Activated CD4-positive, alpha-beta memory T cell treated with anti-CD3 and anti-CD28 coated beads for 36 hours (primary cell): ENCODE data around the gene ATG3. TPM values are rescaled to one million over a fixed set of nuclear protein-coding genes. Genes with fewer than 3 reads are reported as not detected.
"Not testable (repeated sequence)": the region's sequence is repeated elsewhere in the genome, so short reads cannot be mapped to it uniquely, and the experiment has no call there.

Experiments used
- CTCF ChIA-PET: fragments of 350-600 bp; sonication (Branson Sonifier 250); formaldehyde crosslinking; loops from one replicate; lab custom pipeline; 2021; ENCODE audit warnings: antibody characterized with exemption, inconsistent platforms; lab: Charles Lee
- POLR2A ChIA-PET: fragments of 350-600 bp; sonication (Branson Sonifier 250); formaldehyde crosslinking; loops from one replicate; lab custom pipeline; 2021; ENCODE audit warnings: antibody characterized with exemption; lab: Charles Lee
- DNase-seq: peaks from one replicate; pipeline ENCODE4 v3.0.0-alpha.2; 2020
- H3K27ac Mint-ChIP-seq: one replicate; pipeline ENCODE4 v1.8.0; 2021; ENCODE audit warnings: mixed read lengths
- H3K27me3 Mint-ChIP-seq: one replicate; pipeline ENCODE4 v1.8.0; 2021; ENCODE audit warnings: mixed read lengths
- H3K36me3 Mint-ChIP-seq: one replicate; pipeline ENCODE4 v1.8.0; 2021; ENCODE audit warnings: mixed read lengths
- H3K4me1 Mint-ChIP-seq: one replicate; pipeline ENCODE4 v1.8.0; 2021; ENCODE audit warnings: low read depth, mixed read lengths
- H3K4me3 Mint-ChIP-seq: one replicate; pipeline ENCODE4 v1.8.0; 2021; ENCODE audit warnings: mild to moderate bottlenecking, mixed read lengths
- H3K9me3 Mint-ChIP-seq: one replicate; pipeline ENCODE4 v1.8.0; 2021; ENCODE audit warnings: mixed read lengths
- intact Hi-C: fragments of 100-400 bp; cut with micrococcal nuclease; formaldehyde crosslinking; loops from one replicate; pipeline ENCODE4 v1.15.1; 2023
- total RNA-seq, 2 experiments: library from RNA; stranded (reverse); gene quantifications; one replicate each; pipeline ENCODE4 v1.2.3, GENCODE V29; 2021

The ATG3 gene
- total RNA-seq, 2 experiments from 2014 or later: 58.1 to 59.5 TPM

DNA sequence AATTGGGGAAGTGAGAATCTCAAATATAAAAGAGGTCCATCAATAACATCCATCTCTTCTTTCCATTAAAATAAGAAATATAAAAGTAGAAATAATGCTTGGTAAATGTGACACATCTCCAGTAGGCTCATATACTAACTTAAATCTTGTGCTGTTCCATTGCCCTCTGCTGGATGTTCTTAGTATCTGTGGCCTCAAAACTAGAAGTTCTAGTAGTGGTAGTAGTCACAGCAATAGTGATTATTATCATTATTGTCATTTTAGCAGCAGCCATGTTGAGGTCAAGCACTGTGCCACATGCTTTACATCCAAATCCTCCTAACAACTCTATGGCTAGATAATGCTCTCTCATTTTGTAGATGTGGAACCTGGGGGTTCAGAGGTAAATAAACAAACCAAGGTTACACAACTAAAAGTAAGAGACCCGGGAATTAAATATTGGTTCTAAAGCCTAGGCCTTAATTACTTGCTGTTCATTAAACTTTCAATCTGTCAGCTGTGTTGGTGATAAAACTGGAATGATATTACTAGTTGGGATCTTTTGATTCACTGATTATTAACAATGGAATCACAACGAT, 42.2 kb downstream of the ATG3 start:
- Mint-ChIP-seq H3K27me3 (no peaks in the 10 kb centered on the region), H3K9me3 (peaks cover 3% of the 10 kb centered on the region), H3K27ac (no peak overlapping the region), H3K4me3 (no peak overlapping the region), H3K36me3 (peaks cover under 1% of the 10 kb centered on the region), H3K4me1 (peaks cover 18% of the 10 kb centered on the region)
- intact Hi-C loops: loop anchor here (1.0 kb wide), 7 partner anchors 28 to 408 kb away; no protein-coding TSS in a partner anchor
- DNase-seq: no peak
- ChIA-PET CTCF (interaction anchor here (0.7 to 2.7 kb wide), 19 partner anchors 14 to 408 kb away, joined by 3 to 24 read pairs (median 4); partner anchors contain the start of genes CD200 and SLC9C1), POLR2A (no interaction called here)

DNA sequence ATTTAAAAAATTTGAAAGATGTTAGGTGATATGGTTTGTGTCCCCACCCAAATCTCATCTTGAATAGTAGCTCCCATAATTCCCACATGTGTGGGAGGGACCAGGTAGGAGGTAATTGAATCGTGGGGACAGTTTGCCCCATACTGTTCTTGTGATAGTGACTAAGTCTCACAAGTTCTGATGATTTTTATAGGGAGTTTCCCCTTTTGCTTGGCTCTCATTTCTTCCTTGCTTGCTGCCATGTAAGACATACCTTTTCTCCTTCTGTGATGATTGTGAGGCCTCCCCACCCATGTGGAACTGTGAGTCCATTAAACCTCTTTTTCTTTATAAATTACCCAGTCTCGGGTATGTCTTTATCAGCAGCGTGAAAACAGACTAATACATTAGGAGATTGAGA, 42.8 kb downstream of the ATG3 start:
- Mint-ChIP-seq H3K4me1 (peaks cover 22% of the 10 kb centered on the region), H3K27ac (peak overlapping the region; percentile 29)
- H3K36me3 Mint-ChIP-seq, POLR2A ChIA-PET, H3K9me3 Mint-ChIP-seq, H3K27me3 Mint-ChIP-seq, H3K4me3 Mint-ChIP-seq: not testable (repeated sequence)
- intact Hi-C loops: loop anchor here (1.0 kb wide), 7 partner anchors 28 to 408 kb away; no protein-coding TSS in a partner anchor
- CTCF ChIA-PET: interaction anchor here (0.7 to 1.7 kb wide), 12 partner anchors 12 to 407 kb away, joined by 3 to 11 read pairs (median 4); partner anchors contain the start of genes BTLA, CD200 and SLC9C1
- peak; percentile 12 for DNase-seq

DNA sequence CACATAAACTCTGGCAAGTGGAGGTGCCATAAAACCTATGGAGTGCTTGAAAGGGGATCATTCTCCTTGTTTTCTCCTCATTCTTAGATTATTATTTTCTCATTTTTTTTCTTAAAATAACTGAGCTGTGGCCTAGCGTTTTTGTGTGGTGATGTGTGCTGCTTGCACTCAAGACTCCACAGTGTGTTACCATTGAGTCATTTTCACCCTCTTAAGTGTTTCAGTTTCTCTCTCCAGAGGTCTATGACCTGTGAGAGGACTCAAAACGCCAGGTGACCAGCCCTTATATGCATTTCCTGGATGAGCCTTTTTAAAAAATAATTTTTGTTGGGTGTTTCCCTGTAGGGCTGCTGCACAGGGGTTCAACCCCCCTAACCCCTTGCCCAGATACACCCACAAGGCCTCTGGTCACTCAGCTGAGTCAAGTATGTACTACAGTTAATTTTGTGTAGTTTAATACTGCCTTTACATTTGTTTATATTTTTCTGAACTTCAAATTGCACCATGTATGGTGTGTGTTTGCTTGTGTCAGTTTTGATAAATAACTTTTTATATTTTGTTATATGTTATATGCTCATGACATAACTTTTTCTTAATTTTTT, 47.1 kb downstream of the ATG3 start:
- POLR2A ChIA-PET: no interaction called here
- H3K36me3 Mint-ChIP-seq: peaks cover 5% of the 10 kb centered on the region
- CTCF ChIA-PET: interaction anchor here (1.3 to 1.8 kb wide), 4 partner anchors 11 to 182 kb away, joined by 3 to 10 read pairs (median 4); partner anchors contain the start of gene CD200
- H3K4me1 Mint-ChIP-seq: peaks cover 24% of the 10 kb centered on the region
- H3K9me3 Mint-ChIP-seq: peaks cover 11% of the 10 kb centered on the region
- intact Hi-C loops: loop anchor here (1.0 kb wide), 1 partner anchor 15 kb away; the partner anchor contains the start of gene BTLA
- peak overlapping the region; percentile 51 for H3K27ac Mint-ChIP-seq
- no peak overlapping the region for H3K4me3 Mint-ChIP-seq
- DNase-seq: peak; percentile 54
- H3K27me3 Mint-ChIP-seq: no peaks in the 10 kb centered on the region

DNA sequence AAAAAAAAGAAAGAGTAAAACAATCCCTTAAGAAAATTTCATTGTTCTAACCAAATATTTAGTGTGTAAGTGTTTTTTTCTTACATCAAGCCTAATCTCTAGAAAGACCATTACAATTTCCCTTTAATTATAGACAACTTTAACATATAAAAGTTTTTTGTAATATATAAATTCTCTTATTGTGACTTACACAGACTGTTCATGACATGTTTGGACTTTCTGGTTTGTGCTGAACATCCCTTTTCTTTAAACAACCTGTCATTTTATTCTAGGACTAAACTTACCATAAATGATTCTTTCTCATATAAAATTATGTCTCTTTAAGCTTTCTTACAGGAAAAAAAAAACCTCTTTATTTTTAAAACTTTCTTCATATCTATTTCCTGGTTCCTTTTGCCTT, 49.4 kb downstream of the ATG3 start:
- CTCF ChIA-PET: no interaction called here
- DNase-seq: no peak
- Mint-ChIP-seq H3K27me3 (no peaks in the 10 kb centered on the region), H3K36me3 (peaks cover 5% of the 10 kb centered on the region), H3K4me1 (peaks cover 14% of the 10 kb centered on the region), H3K27ac (no peak overlapping the region), H3K9me3 (peaks cover 9% of the 10 kb centered on the region), H3K4me3 (no peak overlapping the region)
- intact Hi-C loops: no loop called here
- POLR2A ChIA-PET: interaction anchor here (1.0 kb wide), 1 partner anchor 13 kb away, joined by 6 read pairs; the partner anchor contains the start of gene BTLA

DNA sequence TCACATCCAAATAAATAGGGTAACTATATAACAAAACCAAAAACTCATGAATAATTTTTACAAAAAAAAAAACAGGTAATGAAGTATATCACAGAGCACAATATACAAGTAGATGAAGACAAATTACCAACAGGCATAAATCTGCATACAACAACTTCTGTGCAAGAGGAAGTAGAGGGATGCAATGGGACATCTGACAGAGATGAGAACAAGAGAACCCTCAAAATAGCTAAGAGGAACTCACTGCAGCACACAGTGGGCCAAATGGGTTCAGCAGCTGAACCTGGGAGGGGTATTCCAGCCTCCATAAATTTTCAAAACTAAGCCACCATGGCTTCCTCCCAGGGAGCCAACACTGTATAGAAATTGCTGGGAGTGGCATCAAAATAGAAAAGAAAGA, 52.9 kb downstream of the ATG3 start:
- H3K36me3 Mint-ChIP-seq: peaks cover 5% of the 10 kb centered on the region
- no peak overlapping the region for H3K27ac Mint-ChIP-seq
- no peaks in the 10 kb centered on the region for H3K27me3 Mint-ChIP-seq
- DNase-seq: no peak
- H3K9me3 Mint-ChIP-seq: peaks cover 9% of the 10 kb centered on the region
- intact Hi-C loops: no loop called here
- no peak overlapping the region for H3K4me3 Mint-ChIP-seq
- CTCF ChIA-PET: no interaction called here
- POLR2A ChIA-PET: no interaction called here
- H3K4me1 Mint-ChIP-seq: peaks cover 14% of the 10 kb centered on the region

DNA sequence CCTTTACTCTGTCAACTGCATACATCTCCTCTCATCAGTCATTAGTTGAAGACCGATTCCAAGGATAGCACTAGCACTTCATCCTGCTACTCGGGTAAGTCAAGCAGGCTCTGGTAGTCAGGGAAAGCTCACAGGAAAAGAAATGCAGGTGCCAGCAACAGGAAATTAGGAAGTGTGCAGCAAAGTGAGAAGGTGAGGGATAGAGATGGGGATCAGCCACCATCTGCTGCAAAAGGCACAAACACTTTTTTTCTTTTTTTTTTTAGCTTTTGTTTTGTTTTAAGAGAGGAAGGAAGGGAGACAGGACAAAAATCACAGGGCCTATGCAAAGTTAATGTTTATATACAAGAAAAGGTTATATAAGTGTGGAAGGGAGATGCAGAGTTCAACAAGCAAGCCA, 53.5 kb downstream of the ATG3 start:
- H3K4me1 Mint-ChIP-seq: peaks cover 19% of the 10 kb centered on the region
- no peak for DNase-seq
- peaks cover 9% of the 10 kb centered on the region for H3K9me3 Mint-ChIP-seq
- no peak overlapping the region for H3K4me3 Mint-ChIP-seq
- no peaks in the 10 kb centered on the region for H3K27me3 Mint-ChIP-seq
- ChIA-PET CTCF (interaction anchor here (1.2 kb wide), 1 partner anchor 397 kb away, joined by 3 read pairs; no protein-coding TSS in a partner anchor), POLR2A (no interaction called here)
- no peak overlapping the region for H3K27ac Mint-ChIP-seq
- peaks cover 5% of the 10 kb centered on the region for H3K36me3 Mint-ChIP-seq
- intact Hi-C loops: no loop called here

DNA sequence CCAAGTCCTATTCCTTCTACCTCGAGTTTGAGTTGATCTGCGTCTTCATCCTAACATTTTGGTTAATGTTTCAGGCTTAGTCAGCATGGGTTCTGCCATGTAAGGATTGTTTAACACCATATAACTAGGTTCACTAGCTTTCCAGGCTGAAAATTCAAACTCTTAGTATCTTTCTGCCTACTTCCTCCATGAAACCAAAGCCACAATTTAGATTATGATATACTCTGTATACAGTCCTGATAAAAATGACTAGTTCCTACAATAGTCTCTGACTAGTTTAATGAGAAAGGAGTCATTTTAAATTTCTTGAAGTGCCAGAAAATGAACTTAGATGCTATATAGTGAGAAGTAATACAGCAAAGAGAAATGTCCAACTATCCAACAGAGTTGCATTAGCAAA, 55.9 kb downstream of the ATG3 start:
- intact Hi-C loops: no loop called here
- H3K27ac Mint-ChIP-seq: no peak overlapping the region

DNA sequence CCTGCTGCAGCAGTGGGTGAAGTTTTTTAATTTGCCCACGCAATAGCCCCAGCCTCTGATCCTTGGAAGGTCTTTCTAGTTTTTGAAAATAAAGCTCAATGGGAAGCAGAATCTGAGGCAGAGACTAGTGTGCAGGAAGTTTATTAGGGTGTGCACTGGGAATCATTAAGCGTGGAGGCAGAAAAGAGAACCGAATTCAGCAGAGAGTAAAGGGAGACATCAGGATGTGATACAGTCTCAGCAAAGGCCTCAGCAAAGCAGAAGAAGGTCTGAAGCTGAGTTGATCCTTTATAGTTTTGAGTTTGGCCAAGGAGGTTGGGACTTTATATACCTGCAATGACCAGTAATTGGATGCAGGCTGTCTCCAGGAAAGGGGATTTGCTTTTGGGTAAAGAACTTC, 57.6 kb downstream of the ATG3 start:
- Mint-ChIP-seq H3K36me3 (no peaks in the 10 kb centered on the region), H3K27me3 (no peaks in the 10 kb centered on the region), H3K27ac (no peak overlapping the region), H3K4me3 (no peak overlapping the region), H3K4me1 (peaks cover 41% of the 10 kb centered on the region), H3K9me3 (no peaks in the 10 kb centered on the region)
- no peak for DNase-seq
- ChIA-PET POLR2A (no interaction called here), CTCF (interaction anchor here (0.6 to 1.5 kb wide), 4 partner anchors 10 to 366 kb away, joined by 3 read pairs; no protein-coding TSS in a partner anchor)
- intact Hi-C loops: no loop called here

More for the DNA sequence above, 55.9 kb downstream of the ATG3 start:
- Mint-ChIP-seq H3K36me3 (no peaks in the 10 kb centered on the region), H3K4me1 (peaks cover 27% of the 10 kb centered on the region), H3K9me3 (no peaks in the 10 kb centered on the region), H3K27me3 (no peaks in the 10 kb centered on the region), H3K4me3 (no peak overlapping the region)
- POLR2A ChIA-PET: no interaction called here
- no peak for DNase-seq
- CTCF ChIA-PET: no interaction called here

DNA sequence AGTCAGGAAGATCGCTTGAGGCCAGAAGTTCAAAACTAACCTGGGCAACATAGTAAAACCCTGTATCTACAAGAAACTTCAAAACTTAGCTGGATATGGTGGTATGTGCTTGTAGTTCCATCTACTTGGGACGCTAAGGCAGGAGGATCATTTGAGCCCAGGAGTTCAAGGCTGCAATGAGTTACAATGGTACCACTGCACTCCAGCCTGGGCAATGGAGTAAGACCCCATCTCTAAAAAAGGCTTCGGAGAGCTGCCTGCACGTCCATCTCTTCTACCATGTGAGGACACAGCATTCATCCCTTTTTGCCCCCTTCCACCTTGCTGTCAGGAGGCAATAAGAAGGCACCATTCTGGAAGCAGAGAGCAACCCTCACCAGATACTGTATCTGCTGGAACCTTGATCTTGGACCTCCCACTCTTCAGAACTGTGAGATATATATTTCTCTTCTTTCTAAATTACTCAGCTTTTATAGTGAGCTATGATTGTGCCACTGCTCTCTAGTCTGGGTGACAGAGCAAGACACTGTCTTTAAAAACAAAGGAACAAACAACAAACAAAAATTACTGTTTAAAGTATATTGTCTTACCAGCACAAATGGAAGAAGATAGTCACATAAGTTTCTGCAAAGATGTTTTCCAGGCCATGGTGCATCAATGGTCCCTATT, 58.3 kb downstream of the ATG3 start:
- H3K27ac Mint-ChIP-seq: no peak overlapping the region
- intact Hi-C loops: no loop called here
- H3K4me3 Mint-ChIP-seq: no peak overlapping the region
- no peaks in the 10 kb centered on the region for H3K9me3 Mint-ChIP-seq
- CTCF ChIA-PET: interaction anchor here (0.6 to 1.5 kb wide), 3 partner anchors 10 to 178 kb away, joined by 3 read pairs; no protein-coding TSS in a partner anchor
- DNase-seq: no peak
- no peaks in the 10 kb centered on the region for H3K27me3 Mint-ChIP-seq
- H3K4me1 Mint-ChIP-seq: peaks cover 41% of the 10 kb centered on the region
- POLR2A ChIA-PET: no interaction called here
- peaks cover 4% of the 10 kb centered on the region for H3K36me3 Mint-ChIP-seq

DNA sequence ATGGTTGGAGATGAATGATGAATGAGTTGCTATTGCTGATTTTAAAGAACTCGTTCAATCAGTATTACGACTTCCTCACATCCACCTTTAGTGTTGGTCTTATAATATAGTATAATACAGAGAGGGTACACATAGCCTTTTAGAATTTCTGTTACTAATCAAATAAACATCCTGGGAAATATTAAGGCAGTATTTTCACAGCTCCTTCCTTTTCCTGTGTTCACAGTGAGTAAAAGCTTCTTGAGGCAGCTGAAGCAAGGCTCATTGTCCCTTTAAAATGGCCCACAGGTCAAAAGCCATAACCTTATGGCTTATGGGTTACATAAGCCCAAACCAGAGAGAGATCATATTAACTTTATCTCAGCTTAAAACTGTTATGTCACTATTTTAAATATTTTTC, 61.1 kb downstream of the ATG3 start:
- Mint-ChIP-seq H3K9me3 (no peaks in the 10 kb centered on the region), H3K4me1 (peaks cover 47% of the 10 kb centered on the region), H3K27ac (peak overlapping the region; percentile 63), H3K4me3 (no peak overlapping the region), H3K27me3 (no peaks in the 10 kb centered on the region), H3K36me3 (peaks cover 8% of the 10 kb centered on the region)
- ChIA-PET POLR2A (interaction anchor here (2.1 to 2.4 kb wide), 2 partner anchors 10 to 167 kb away, joined by 8 to 13 read pairs; partner anchors contain the start of gene CD200), CTCF (interaction anchor here (1.0 to 2.3 kb wide), 6 partner anchors 14 to 389 kb away, joined by 4 to 10 read pairs (median 4); partner anchors contain the start of gene SLC9C1)
- DNase-seq: no peak
- intact Hi-C loops: no loop called here

DNA sequence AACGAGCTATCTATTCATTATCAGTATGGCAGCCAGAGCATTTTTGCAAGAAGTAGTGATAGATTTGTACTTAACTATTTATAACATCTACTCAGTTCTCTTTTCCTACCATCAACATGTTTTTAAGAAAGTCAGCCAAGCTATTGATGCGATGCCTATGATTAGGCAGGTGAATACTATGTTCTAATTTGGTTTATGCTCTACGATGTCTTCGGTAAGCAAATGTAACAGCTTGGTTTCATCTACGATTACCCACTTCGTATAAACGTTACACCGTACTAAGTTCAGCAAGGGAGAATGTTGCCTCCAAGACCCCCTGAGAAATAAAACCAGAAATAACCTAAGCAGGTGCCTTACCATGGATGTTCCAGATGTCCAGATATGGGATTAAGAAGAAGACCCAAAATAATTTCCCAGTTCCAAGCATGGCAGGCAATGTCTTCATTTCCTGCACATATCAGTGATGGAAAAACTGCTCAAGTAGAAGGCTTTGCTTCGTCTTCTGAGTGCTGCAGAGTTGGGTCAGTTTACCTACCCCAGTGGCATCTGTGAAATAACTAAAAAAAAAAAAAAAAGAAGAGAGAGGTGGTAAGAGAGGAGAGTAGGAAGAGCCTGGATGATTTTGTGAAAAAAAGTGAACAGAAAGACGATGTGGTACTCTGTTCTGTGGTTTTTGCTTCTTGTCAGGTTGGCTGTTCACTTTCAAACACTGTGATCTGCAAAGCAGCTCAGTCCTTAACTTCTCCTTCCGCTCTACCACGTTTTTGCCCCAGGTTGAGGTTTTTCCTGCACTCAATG, 62.6 kb downstream of the ATG3 start, which contains the start of gene BTLA:
Gene BTLA, minus strand, starts transcription at position 559 of the 798 bp plus-strand sequence. Its CDS starts 114 bp downstream, at position 445.
- CTCF ChIA-PET: interaction anchor here (0.9 to 2.3 kb wide), 9 partner anchors 19 to 388 kb away, joined by 3 to 14 read pairs (median 4); partner anchors contain the start of genes CD200 and SLC9C1
- POLR2A ChIA-PET: interaction anchor here (0.6 to 2.4 kb wide), 7 partner anchors 9 to 366 kb away, joined by 3 to 13 read pairs (median 6); partner anchors contain the start of genes ATG3, CD200, GCSAM and SLC35A5
- Mint-ChIP-seq H3K9me3 (peaks cover 5% of the 10 kb centered on the region), H3K27ac (peak within 1 kb of the TSS; percentile 98), H3K27me3 (no peaks in the 10 kb centered on the region), H3K36me3 (peaks cover 13% of the 10 kb centered on the region), H3K4me3 (peak within 1 kb of the TSS; percentile 99), H3K4me1 (peaks cover 55% of the 10 kb centered on the region)
- DNase-seq: peak; percentile 59
- intact Hi-C loops: loop anchor here (1.0 to 2.0 kb wide), 4 partner anchors 8 to 164 kb away; partner anchors contain the start of gene SLC35A5
